ENCODE measurements around the gene MST1R. TPM values are rescaled to one million over a fixed set of nuclear protein-coding genes. Genes with fewer than 3 reads are reported as not detected.
A peak's percentile ranks its signal among the peaks of the same experiment; 100 is the strongest.
"Not testable (repeated sequence)": the region's sequence is repeated elsewhere in the genome, so short reads cannot be mapped to it uniquely, and the experiment has no call there.

MST1R gene
- total and polyA plus RNA-seq, 2 donors (not counting 3 experiments of a cell fraction or from before 2014, with no cell fraction given): 0.93 to 2.4 TPM

DNA sequence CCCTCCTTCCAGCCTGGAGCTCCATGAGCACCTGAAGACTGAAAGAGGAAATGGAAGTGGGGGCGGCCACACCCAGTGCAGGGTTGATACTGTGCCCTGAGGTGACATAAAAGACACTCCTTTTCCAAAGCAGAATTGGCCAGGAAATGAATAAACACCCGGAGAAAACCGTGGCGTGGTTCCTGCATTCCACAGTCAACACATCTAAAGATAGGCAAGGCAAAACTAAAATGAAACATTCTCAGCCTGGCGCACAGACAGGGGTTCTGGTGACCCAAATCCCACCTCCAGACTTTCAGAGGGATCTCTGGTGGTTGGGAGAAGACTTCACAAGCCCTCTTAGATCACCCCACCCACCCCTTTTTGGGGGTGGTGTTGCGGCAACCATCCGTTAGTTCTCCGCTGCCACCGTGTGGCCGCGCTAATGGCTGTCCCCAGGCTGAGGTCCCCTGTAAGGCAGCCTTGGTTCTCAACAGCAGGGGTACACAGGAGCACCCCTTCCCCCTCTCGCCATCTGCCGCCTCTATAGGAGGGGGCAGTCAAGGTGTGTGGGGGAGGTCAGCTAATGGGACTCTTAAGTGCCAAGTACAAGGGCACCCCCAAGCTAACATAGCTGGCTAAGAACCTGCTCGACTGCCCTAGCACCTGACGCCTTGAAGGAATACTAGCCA lies 2.5 kb upstream of the MST1R start:
- ChIA-PET POLR2A (no interaction called here), CTCF (interaction anchor here (0.6 to 4.0 kb wide), 11 partner anchors 9 to 205 kb away, joined by 3 to 25 read pairs (median 4); partner anchors contain the start of genes AMIGO3 and INKA1)
- Histone ChIP-seq H3K9me3 (replicated peaks; ENCODE audit: control insufficient read depth, insufficient read depth, low read length) (no peaks in the 10 kb centered on the region), H3K79me2 (ENCODE audit: control insufficient read depth, insufficient read depth, low read length) (no peaks in the 10 kb centered on the region), H3K9me1 (replicated peaks; ENCODE audit: control insufficient read depth, extremely low read depth, insufficient read depth, low read length) (no peaks in the 10 kb centered on the region), H3K4me1 (ENCODE audit: control insufficient read depth, extremely low read depth, insufficient read depth, low read length) (peaks cover 14% of the 10 kb centered on the region), H3K27ac (ENCODE audit: insufficient read depth, low read depth, low read length) (no peak overlapping the region), H3K4me3 (replicated peaks in 1 of 3; ENCODE audit: insufficient read depth in 1 of 3, low read depth in 1 of 3, low read length in 3 of 3) (peak overlapping the region in 1 of 3 experiments; percentile 41), H4K20me1 (replicated peaks; ENCODE audit: control insufficient read depth, extremely low read depth, insufficient read depth, low read length) (no peaks in the 10 kb centered on the region), H3K36me3 (ENCODE audit: control insufficient read depth in 2 of 2, extremely low read depth in 1 of 2, insufficient read depth in 2 of 2, low read length in 2 of 2) (peaks cover 0 to 4% of the 10 kb centered on the region in 2 experiments), H3K27me3 (ENCODE audit: control insufficient read depth in 2 of 2, insufficient read depth in 2 of 2, low read length in 2 of 2) (no peaks in the 10 kb centered on the region), H2AFZ (ENCODE audit: low read depth, low read length) (peak overlapping the region; percentile 90), H3K9ac (replicated peaks; ENCODE audit: extremely low read depth, insufficient read depth, low read length) (no peak overlapping the region), H3K4me2 (ENCODE audit: insufficient read depth, low read length) (peak overlapping the region; percentile 78)
- FAIRE-seq (peak; percentile 80), DNase-seq (ENCODE audit: low read depth, low spot score) (peak; percentile 64)
- intact Hi-C loops (cut with micrococcal nuclease) (loop anchor here (1.0 to 2.0 kb wide), 5 partner anchors 49 to 203 kb away; partner anchors contain the start of genes AMIGO3, INKA1 and TRAIP), dilution Hi-C loops (cut with MboI; ENCODE audit: extremely low pct_ligation_motif_present, low sequenced_read_pairs) (no loop called here)
- TF ChIP-seq POLR2A (IDR thresholded peaks at IDR 0.05; ENCODE audit: low read depth, low read length): no peak
- no peak for TF ChIP-seq GATA2 (IDR thresholded peaks at IDR 0.05; ENCODE audit: insufficient read depth, insufficient read length, low read depth, low read length)
- TF ChIP-seq, protein P1, sequence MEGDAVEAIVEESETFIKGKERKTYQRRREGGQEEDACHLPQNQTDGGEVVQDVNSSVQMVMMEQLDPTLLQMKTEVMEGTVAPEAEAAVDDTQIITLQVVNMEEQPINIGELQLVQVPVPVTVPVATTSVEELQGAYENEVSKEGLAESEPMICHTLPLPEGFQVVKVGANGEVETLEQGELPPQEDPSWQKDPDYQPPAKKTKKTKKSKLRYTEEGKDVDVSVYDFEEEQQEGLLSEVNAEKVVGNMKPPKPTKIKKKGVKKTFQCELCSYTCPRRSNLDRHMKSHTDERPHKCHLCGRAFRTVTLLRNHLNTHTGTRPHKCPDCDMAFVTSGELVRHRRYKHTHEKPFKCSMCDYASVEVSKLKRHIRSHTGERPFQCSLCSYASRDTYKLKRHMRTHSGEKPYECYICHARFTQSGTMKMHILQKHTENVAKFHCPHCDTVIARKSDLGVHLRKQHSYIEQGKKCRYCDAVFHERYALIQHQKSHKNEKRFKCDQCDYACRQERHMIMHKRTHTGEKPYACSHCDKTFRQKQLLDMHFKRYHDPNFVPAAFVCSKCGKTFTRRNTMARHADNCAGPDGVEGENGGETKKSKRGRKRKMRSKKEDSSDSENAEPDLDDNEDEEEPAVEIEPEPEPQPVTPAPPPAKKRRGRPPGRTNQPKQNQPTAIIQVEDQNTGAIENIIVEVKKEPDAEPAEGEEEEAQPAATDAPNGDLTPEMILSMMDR (IDR thresholded peaks at IDR 0.05; ENCODE audit: extremely low read depth in 1 of 2, insufficient read depth in 1 of 2, low read depth in 1 of 2, low read length in 2 of 2): peak; percentile 63 to 80
- TF ChIP-seq EZH2 (IDR thresholded peaks at IDR 0.05; ENCODE audit: borderline replicate concordance, low read depth, low read length, severe bottlenecking): no peak
- no peak for TF ChIP-seq JUN (IDR thresholded peaks at IDR 0.05; ENCODE audit: borderline replicate concordance, insufficient read depth, insufficient read length, low read depth)
- no TSS peak for BruUV-seq (replicated peaks)

DNA sequence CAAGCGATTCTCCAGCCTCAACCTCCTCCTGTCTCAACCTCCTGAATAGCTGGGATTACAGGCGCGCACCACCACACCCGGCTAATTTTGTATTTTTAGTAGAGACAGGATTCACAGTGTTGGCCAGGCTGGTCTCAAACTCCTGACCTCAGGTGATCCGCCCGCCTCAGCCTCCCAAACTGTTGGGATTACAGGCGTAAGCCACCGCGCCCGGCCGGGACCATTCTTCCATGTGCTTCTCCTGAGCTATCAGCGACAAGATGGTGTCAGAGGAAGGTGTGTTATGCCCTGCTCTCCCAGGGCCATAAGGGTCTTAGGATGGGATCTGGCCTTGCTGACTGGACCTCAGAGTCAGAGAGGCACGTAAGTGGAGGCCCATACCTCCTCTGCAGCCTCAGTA lies 775 bp upstream of the MST1R start:
- CTCF ChIA-PET: interaction anchor here (1.8 to 4.0 kb wide), 3 partner anchors 63 to 201 kb away, joined by 6 to 25 read pairs (median 18); partner anchors contain the start of gene INKA1
- H3K9ac ChIP-seq (replicated peaks; ENCODE audit: extremely low read depth, insufficient read depth, low read length); BruUV-seq (replicated peaks); DNase-seq (ENCODE audit: low read depth, low spot score); H3K4me2 ChIP-seq (ENCODE audit: insufficient read depth, low read length); dilution Hi-C loops (cut with MboI; ENCODE audit: extremely low pct_ligation_motif_present, low sequenced_read_pairs); H3K9me3 ChIP-seq (replicated peaks; ENCODE audit: control insufficient read depth, insufficient read depth, low read length); H3K27me3 ChIP-seq (ENCODE audit: control insufficient read depth in 2 of 2, insufficient read depth in 2 of 2, low read length in 2 of 2); H4K20me1 ChIP-seq (replicated peaks; ENCODE audit: control insufficient read depth, extremely low read depth, insufficient read depth, low read length); H3K36me3 ChIP-seq (ENCODE audit: control insufficient read depth in 2 of 2, extremely low read depth in 1 of 2, insufficient read depth in 2 of 2, low read length in 2 of 2); H3K27ac ChIP-seq (ENCODE audit: insufficient read depth, low read depth, low read length); H3K79me2 ChIP-seq (ENCODE audit: control insufficient read depth, insufficient read depth, low read length); FAIRE-seq; POLR2A ChIA-PET; intact Hi-C loops (cut with micrococcal nuclease); H3K4me3 ChIP-seq (replicated peaks in 1 of 3; ENCODE audit: insufficient read depth in 1 of 3, low read depth in 1 of 3, low read length in 3 of 3); H2AFZ ChIP-seq (ENCODE audit: low read depth, low read length); H3K9me1 ChIP-seq (replicated peaks; ENCODE audit: control insufficient read depth, extremely low read depth, insufficient read depth, low read length): not testable (repeated sequence)
- H3K4me1 ChIP-seq (ENCODE audit: control insufficient read depth, extremely low read depth, insufficient read depth, low read length): peaks cover 14% of the 10 kb centered on the region
